Measurements from ENCODE around the gene NF1.

The NF1 gene

DNA sequence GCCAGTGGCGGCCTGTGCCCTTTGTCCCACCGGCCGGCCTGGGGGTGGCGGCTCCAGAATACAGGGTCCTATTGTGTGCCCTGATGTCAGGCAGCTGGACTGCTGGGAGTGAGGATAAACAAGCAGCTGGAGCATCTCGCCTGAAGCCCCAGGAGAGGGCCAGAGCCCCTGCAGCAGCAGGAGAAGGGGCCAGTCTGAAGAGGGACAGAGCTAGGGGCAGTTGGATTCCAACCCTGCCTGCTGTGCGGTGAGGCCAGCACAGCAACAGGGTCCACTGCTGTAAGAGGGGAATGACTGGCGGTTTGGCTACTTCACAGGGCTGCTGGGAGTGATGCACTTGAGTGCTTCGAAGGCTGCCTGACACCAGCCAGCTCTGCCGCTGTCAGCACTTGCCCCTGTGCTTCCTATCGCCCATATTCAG lies 321.7 kb downstream of the NF1 start:
- H3K36me3 ChIP-seq (ENCODE audit: control insufficient read depth, insufficient read depth, low read length), result no peaks in the 10 kb centered on the region
- peaks cover 55% of the 10 kb centered on the region for H3K4me1 ChIP-seq (ENCODE audit: control insufficient read depth, insufficient read depth, low read length)
- no peaks in the 10 kb centered on the region for H3K9me3 ChIP-seq (ENCODE audit: control insufficient read depth, low read length)
- no peak overlapping the region for H3K4me3 ChIP-seq (ENCODE audit: insufficient read depth, low read depth, low read length)
- H3K27ac ChIP-seq (ENCODE audit: insufficient read depth, low read depth, low read length, poor library complexity, severe bottlenecking), result peak overlapping the region; percentile 63
- H3K27me3 ChIP-seq (ENCODE audit: control insufficient read depth, insufficient read depth, low read length, poor library complexity, severe bottlenecking), result peaks cover 37% of the 10 kb centered on the region
- 19 to 21% methylated on average over 10 of the region's 10 CpGs for WGBS, 2 experiments

DNA sequence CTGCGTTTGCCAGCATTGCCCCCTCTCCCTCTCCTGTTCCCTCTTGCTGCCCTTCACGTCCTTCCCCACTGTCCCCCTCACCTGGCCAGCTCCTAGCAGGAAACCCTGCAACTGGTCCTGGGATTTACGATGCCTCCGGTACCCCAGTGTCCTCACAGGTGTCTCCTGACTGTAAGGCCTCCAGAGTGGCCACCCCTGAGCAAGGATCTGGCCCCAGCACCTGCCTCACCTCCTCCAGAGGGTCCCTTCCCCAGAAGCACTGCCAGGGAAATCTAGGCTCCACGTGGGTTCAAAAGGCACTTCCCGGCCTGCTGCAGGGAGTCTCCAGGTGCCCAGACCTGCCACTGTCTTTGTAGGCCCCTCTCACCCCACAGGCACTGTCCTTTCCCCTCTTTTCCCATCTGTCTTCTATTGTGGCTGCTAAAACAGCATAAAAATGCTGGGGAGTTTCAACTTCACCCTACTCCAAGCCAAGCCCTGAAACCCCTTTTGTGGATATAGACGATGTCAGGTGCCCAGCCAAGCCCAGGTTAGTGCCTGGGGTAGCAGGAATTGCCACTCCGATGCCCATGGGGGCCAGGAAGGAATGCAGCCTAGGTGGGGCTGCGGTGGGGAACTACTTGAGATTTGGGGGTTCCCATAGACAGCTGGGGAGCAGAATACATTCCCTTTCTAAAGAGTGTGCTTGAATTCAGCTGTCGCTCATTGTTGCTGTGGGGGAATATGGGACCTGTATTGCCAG lies 322.4 kb downstream of the NF1 start:
- Histone ChIP-seq H3K27ac (ENCODE audit: insufficient read depth, low read depth, low read length, poor library complexity, severe bottlenecking) (no peak overlapping the region), H3K4me1 (ENCODE audit: control insufficient read depth, insufficient read depth, low read length) (peaks cover 55% of the 10 kb centered on the region), H3K36me3 (ENCODE audit: control insufficient read depth, insufficient read depth, low read length) (no peaks in the 10 kb centered on the region), H3K9me3 (ENCODE audit: control insufficient read depth, low read length) (no peaks in the 10 kb centered on the region), H3K4me3 (ENCODE audit: insufficient read depth, low read depth, low read length) (no peak overlapping the region), H3K27me3 (ENCODE audit: control insufficient read depth, insufficient read depth, low read length, poor library complexity, severe bottlenecking) (peaks cover 30% of the 10 kb centered on the region)
- WGBS, 2 experiments, result 73 to 77% methylated on average over 10 of the region's 10 CpGs

DNA sequence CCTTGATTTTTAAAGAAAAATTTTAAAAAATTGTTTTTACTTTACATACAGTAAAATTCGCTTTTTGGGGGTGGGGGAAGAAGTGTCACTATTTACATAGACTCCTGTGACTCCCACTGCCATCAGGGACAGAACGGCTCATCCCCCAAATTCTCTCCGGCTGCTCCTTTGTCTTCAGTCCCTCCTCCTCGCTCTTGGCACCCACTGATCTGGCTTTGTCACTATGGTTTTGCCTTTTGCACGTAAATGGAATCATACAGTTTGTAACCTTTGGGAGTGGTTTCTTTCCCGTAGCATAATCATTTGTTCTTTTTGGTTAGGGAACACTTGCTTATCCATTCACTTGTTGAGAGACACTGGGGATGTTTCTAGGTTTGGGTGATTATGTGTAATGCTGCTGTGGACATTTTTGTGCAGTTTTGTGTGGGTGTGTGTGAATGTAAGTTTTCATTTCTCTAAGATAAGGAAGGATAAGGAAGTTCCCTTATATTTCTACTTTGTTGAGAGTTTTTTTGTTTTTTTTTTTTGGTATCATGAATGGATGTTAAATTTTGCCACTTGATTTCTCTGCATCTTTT lies 324.1 kb downstream of the NF1 start:
- Histone ChIP-seq H3K4me3 (ENCODE audit: insufficient read depth, low read depth, low read length) (no peak overlapping the region), H3K9me3 (ENCODE audit: control insufficient read depth, low read length) (no peaks in the 10 kb centered on the region), H3K4me1 (ENCODE audit: control insufficient read depth, insufficient read depth, low read length) (peaks cover 40% of the 10 kb centered on the region), H3K27ac (ENCODE audit: insufficient read depth, low read depth, low read length, poor library complexity, severe bottlenecking) (no peak overlapping the region), H3K36me3 (ENCODE audit: control insufficient read depth, insufficient read depth, low read length) (no peaks in the 10 kb centered on the region), H3K27me3 (ENCODE audit: control insufficient read depth, insufficient read depth, low read length, poor library complexity, severe bottlenecking) (peaks cover 16% of the 10 kb centered on the region)
- 5 to 7% methylated on average over 5 to 6 of the region's 6 CpGs for WGBS, 2 experiments

DNA sequence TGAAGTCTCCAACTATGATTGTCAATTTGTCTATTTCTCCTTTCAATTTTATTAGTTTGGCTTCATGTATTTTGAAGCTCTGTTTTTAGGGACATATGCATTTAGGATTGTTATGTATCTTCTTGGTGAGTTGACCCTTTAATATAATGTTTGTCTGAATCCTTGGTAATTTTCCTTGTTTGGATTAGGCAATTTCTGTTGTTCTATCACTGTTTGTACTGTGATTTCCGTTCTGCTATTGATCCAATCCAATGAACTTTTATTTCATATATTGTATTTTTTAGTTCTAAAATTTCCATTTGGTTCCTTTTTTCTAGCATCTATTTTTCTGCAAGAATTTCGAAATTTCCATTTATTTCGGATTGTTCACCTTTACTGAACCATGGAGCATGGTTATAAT lies 327.7 kb downstream of the NF1 start:
- peaks cover 13% of the 10 kb centered on the region for H3K4me1 ChIP-seq (ENCODE audit: control insufficient read depth, insufficient read depth, low read length)
- 81 to 83% methylated on average over 1 to 2 of the region's 3 CpGs for WGBS, 2 experiments
- no peaks in the 10 kb centered on the region for H3K36me3 ChIP-seq (ENCODE audit: control insufficient read depth, insufficient read depth, low read length)
- no peak overlapping the region for H3K27ac ChIP-seq (ENCODE audit: insufficient read depth, low read depth, low read length, poor library complexity, severe bottlenecking)
- H3K9me3 ChIP-seq (ENCODE audit: control insufficient read depth, low read length), result no peaks in the 10 kb centered on the region
- peaks cover 3% of the 10 kb centered on the region for H3K27me3 ChIP-seq (ENCODE audit: control insufficient read depth, insufficient read depth, low read length, poor library complexity, severe bottlenecking)
- no peak overlapping the region for H3K4me3 ChIP-seq (ENCODE audit: insufficient read depth, low read depth, low read length)

DNA sequence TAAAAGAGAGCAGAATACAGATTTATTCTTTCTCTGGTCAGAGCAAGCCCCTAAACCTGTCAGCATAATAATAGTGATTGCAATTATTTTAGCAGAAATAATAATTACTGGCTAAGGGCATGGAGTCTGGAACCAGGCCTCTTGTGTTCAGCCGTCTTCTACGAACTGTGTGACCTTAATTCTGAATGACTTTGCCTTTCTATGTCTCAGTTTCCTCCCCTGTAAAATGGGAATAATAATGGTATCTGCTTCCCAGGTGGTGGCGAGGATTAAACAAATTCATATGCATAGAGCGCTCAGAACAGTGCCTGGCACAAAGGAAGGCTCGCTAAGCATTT lies 330.1 kb downstream of the NF1 start:
- whole genome bisulfite sequencing, 2 experiments, result 38 to 42% methylated on average over 5 of the region's 5 CpGs
- Histone ChIP-seq H3K36me3 (ENCODE audit: control insufficient read depth, insufficient read depth, low read length) (no peaks in the 10 kb centered on the region), H3K27ac (ENCODE audit: insufficient read depth, low read depth, low read length, poor library complexity, severe bottlenecking) (no peak overlapping the region), H3K27me3 (ENCODE audit: control insufficient read depth, insufficient read depth, low read length, poor library complexity, severe bottlenecking) (peaks cover 3% of the 10 kb centered on the region), H3K4me1 (ENCODE audit: control insufficient read depth, insufficient read depth, low read length) (peaks cover 8% of the 10 kb centered on the region), H3K4me3 (ENCODE audit: insufficient read depth, low read depth, low read length) (no peak overlapping the region), H3K9me3 (ENCODE audit: control insufficient read depth, low read length) (no peaks in the 10 kb centered on the region)

DNA sequence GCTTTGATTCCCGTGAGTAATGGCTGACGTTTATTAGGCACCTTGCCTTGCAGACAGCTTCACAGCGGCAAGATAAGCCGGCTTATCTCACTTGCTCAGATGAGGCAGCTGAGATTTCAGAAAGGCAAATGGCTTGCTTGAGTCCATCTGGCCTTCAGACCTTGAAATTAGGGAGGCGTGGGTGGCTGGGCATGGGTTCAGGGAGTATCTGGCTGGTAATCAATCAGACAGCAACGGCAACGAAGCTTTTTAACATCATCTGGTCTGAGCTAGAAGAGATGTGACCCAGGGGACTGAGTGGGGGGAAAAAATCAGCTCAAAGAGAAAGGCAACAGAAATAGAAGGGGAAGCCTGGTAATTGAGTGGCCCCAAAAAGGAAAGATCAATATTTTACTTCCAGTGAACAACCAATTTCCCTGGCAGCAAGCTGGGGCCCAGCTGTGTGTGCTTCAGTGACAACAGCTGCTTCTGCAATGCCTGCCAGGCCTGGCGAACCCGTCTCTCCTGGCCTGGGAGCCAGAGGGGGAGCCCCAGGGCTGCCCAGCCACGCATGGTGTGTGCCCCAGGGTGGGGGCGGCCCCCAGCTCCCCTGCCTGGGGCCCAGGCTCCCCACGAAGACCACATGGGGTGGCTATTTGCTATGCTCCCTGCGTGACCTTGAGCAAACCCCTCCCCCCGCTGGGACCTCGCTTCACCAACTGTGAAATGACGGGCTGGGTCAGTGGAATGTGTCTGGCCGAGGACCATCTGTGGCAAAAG lies 330.7 kb downstream of the NF1 start:
- 37 to 38% methylated on average over 17 of the region's 17 CpGs for WGBS, 2 experiments
- Histone ChIP-seq H3K9me3 (ENCODE audit: control insufficient read depth, low read length) (no peaks in the 10 kb centered on the region), H3K36me3 (ENCODE audit: control insufficient read depth, insufficient read depth, low read length) (no peaks in the 10 kb centered on the region), H3K4me3 (ENCODE audit: insufficient read depth, low read depth, low read length) (no peak overlapping the region), H3K27ac (ENCODE audit: insufficient read depth, low read depth, low read length, poor library complexity, severe bottlenecking) (peak overlapping the region; percentile 11), H3K27me3 (ENCODE audit: control insufficient read depth, insufficient read depth, low read length, poor library complexity, severe bottlenecking) (peaks cover 3% of the 10 kb centered on the region), H3K4me1 (ENCODE audit: control insufficient read depth, insufficient read depth, low read length) (peaks cover 8% of the 10 kb centered on the region)
